Hematopoietic multipotent progenitor cell treated with erythropoietin and hydrocortisone succinate and interleukin-3 and kit ligand, for 6 days (in vitro differentiated cells): ENCODE data around the gene GCLM.
A peak's percentile ranks its signal among the peaks of the same experiment; 100 is the strongest.

Experiments
- DNase-seq: peaks from one replicate; pipeline ENCODE4 v3.0.0-alpha.2; 2015

GCLM gene

GRCh38 chr1:93846206-93846991 is 62.8 kb downstream of the GCLM start:
- peak; percentile 94 for DNase-seq

- DNase-seq = no peak
Observed at GRCh38 chr1:93845538-93846205, 63.6 kb downstream of the GCLM start.

GRCh38 chr1:93844262-93845045 is 64.8 kb downstream of the GCLM start:
- peak; percentile 92 for DNase-seq

DNA sequence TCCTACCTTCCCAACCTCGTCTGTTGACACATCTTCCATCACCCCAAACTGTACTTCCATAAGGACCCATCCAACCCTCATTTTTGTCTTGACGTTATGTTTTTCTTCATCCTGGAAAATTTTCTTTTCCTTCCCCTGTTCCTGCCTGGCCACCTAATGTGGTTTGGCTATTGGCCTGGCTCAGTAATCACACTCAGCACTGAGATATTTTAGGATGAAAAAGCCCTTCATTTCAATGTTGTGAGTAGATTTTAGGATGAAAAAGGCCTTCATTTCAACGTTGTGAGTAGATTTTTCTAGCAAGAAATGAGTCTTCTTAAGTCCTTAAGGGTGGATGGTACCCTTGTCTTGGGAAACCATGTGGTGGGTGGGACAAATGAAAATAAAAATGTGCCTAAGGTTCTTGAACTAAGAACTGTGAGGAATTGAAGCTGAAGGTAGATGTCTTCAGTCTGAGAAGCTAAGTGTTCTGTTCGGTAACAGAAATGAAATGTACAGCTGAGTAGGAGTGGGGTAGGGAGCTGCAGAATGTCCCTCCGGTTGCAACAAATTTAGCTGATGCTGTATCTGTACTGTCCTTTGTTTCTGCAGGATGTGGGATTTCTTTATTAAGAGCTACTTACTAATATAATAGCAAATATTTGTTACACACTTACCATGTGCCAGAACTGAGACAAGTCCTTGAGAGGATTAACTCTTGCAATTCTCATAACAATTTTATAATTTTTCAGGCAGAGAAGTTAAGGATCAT is 66.3 kb downstream of the GCLM start:
- no peak for DNase-seq

GRCh38 chr1:93841771-93842170 is 67.5 kb downstream of the GCLM start:
- no peak for DNase-seq

GRCh38 chr1:93840956-93841482 is 68.2 kb downstream of the GCLM start:
- DNase-seq = no peak

DNA sequence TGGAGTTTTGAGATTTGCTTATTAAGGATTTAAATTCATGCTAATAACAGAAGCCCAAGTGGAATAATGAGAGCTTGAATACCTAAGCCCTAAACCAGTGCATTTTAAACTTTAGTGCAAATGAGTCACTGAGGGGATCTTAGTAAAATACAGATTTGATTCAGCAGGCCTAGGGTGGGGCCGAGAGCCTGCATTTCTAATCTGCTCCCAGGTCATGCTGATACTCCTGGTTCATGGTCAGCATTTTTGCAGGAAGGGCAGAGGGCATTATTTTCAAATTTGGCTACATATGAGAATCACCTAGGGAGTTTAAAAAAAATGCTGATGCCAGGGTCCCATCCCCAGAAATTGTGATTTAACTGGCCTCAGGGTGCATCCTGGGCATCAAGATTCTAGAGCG is 69.5 kb downstream of the GCLM start:
- no peak for DNase-seq

DNA sequence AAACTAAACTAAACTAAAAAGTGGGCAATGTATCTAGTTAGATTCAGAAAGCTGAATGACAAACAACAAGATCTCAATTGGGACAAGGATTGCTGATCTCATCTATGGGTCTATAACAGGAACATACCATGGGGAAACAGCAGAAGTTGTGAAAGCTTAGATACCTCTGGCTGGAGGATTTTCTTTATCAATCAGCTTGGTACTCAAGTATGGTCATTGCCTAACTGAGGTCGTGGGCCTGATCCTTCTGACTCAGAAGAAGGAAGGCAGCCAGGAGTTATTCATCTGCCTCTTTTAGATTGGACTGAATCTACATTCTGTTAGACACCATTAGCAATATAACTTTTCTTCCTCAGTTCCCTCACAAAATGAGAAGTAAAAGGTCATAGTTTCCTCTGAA is 69.9 kb downstream of the GCLM start:
- DNase-seq = peak; percentile 28

DNA sequence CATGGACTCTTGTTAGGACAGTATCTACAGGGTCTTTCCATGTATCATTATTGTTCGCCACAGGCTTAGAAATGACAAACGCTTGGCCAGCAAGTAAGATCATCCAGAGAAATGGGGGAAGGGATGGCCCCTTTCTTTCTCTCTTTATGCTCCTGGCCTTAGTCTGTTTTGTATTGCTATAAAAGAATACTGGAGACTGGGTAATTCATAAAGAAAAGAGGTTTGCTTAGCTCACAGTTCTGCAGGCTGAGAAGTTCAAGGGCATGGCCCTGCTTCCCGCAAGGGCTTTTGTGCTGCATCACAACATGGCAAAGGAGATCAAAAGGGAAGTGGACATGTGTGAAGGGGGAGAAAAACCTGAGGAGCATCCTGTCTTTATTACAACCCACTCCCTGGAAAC is 71.3 kb downstream of the GCLM start:
- DNase-seq = no peak
